MM.1S (cell line): Measurements from ENCODE around the gene ATP13A4.

ENCODE experiments used
- CTCF ChIP-seq: fragments of 300-600 bp; sonication (generic); IDR thresholded peaks from 2 replicates; pipeline ENCODE4 v1.5.1; 2016; ENCODE audit warnings: antibody characterized with exemption, low read length, mixed read lengths
- EZH2 ChIP-seq: fragments of 300-600 bp; sonication (generic); optimal IDR thresholded peaks from 2 replicates; pipeline ENCODE3; 2017; ENCODE audit warnings: low read depth, mild to moderate bottlenecking, antibody characterized with exemption, low read length, mixed read lengths
- EZH2phosphoT487 ChIP-seq: fragments of 300-600 bp; sonication (generic); IDR thresholded peaks from 2 replicates; pipeline ENCODE4 v1.6.1; 2018; ENCODE audit warnings: antibody characterized with exemption, low read length

- TF ChIP-seq CTCF (no peak), EZH2 (no peak), EZH2phosphoT487 (no peak)
Measured at GRCh38 chr3:193590088-193590856, 35.6 kb upstream of the ATP13A4 start.
